Activated T-cell treated with anti-CD3 and anti-CD28 coated beads, Interleukin-2, amount 50 U/mL, for 24 hours (primary cell): Measurements from ENCODE around the gene APLP2.

Experiments used
- DNase-seq: peaks from one replicate; pipeline ENCODE4 v3.0.0-alpha.2; 2020
- H3K27ac Mint-ChIP-seq: 2 replicates; pipeline ENCODE4 v1.8.0; 2020; ENCODE audit warnings: mild to moderate bottlenecking, mixed read lengths
- H3K27me3 Mint-ChIP-seq: 2 replicates; pipeline ENCODE4 v1.8.0; 2020; ENCODE audit warnings: mixed read lengths
- H3K36me3 Mint-ChIP-seq: 2 replicates; pipeline ENCODE4 v1.8.0; 2020; ENCODE audit warnings: low read depth, mixed read lengths
- H3K4me1 Mint-ChIP-seq: 2 replicates; pipeline ENCODE4 v1.8.0; 2020; ENCODE audit warnings: low read depth, mixed read lengths
- H3K4me3 Mint-ChIP-seq: 2 replicates; pipeline ENCODE4 v1.8.0; 2020; ENCODE audit warnings: mild to moderate bottlenecking, moderate library complexity, mixed read lengths
- H3K9me3 Mint-ChIP-seq: 2 replicates; pipeline ENCODE4 v1.8.0; 2020; ENCODE audit warnings: mixed read lengths

APLP2 gene

DNA sequence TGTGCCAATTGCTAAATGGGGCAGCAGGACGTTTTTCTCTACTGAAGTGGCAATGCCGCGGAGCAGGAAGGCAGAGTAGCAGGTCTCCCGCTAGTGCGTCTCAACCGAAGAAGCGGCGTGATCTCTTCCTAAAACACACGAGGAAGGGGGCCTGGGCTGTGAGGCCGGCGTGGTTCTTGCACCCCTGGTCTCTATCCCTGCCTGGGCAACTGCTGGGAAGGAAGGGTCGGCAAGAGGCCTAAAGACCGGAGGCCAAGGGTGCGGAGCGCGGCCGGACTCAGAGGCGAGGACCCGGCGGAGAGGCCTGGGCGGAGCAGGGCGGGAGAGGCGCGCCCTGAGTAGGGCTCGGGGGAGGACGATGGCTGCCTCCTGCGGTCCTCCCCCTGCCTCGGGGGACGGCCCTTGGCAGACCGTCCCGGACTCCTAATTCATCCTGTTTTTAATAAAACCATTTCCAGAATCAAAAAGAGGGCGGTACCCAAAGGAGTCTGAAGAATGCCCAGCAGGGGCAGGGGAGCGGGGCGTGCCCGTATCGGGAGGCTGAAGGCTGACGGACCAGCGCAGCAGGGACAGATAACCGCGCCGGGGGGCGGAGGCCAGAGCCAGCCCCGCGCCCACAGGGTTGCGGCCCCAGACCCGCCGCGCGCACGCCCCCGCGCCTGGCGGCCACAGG is 572 bp upstream of the APLP2 start:
- H3K36me3 Mint-ChIP-seq, result no peaks in the 10 kb centered on the region
- no peaks in the 10 kb centered on the region for H3K9me3 Mint-ChIP-seq
- peaks cover 7% of the 10 kb centered on the region for H3K27me3 Mint-ChIP-seq
- DNase-seq, result no peak
- peak overlapping the region; percentile 84 for H3K4me3 Mint-ChIP-seq
- H3K27ac Mint-ChIP-seq, result peak overlapping the region; percentile 94
- H3K4me1 Mint-ChIP-seq, result peaks cover 28% of the 10 kb centered on the region

DNA sequence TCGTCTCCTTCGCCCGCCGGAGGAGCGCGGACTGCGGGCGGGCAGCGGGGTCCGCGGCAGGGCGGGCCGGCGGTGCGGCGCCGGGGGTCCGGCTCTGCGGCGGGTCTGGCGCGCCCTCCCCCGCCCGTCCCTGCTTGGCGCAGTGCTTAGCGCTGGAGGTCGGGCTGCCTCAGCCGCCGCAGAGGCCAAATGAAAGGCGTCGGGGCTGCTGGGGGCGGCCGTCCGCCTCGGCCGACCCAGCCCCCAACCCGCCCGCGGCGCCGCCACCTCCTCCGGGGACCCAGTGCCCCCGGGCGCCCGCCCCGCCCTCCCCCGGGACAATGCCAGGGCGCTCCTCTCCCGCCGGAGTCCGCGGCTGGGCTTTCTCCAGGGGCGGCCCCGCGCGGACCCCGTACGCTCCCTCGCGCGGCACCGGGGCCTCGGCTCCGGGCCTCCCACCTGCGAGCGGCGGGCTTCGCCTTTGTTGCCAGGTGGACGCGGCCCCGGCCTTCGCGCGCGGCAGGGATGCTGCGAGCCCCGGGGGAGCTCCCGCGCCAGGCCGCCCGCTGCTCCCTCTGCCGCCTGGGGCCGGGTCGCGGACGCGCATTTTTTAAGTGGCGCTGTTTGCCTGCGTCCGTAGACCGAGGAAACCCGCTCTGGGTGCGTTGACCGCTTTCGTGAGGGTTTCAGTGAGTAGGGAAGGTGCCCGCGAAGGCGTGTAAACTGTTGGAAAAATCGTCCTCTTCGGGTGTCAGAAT is 583 bp downstream of the APLP2 start:
- Mint-ChIP-seq H3K27me3 (peaks cover 3% of the 10 kb centered on the region), H3K36me3 (no peaks in the 10 kb centered on the region), H3K9me3 (no peaks in the 10 kb centered on the region), H3K4me3 (peak overlapping the region; percentile 84), H3K27ac (peak overlapping the region; percentile 63), H3K4me1 (peaks cover 28% of the 10 kb centered on the region)
- peak; percentile 70 for DNase-seq

- peak overlapping the region; percentile 84 for H3K4me3 Mint-ChIP-seq
- H3K36me3 Mint-ChIP-seq, result no peaks in the 10 kb centered on the region
- H3K9me3 Mint-ChIP-seq, result no peaks in the 10 kb centered on the region
- DNase-seq, result no peak
- peak overlapping the region; percentile 63 for H3K27ac Mint-ChIP-seq
- peaks cover 30% of the 10 kb centered on the region for H3K4me1 Mint-ChIP-seq
- H3K27me3 Mint-ChIP-seq, result peaks cover 3% of the 10 kb centered on the region
These were observed 1.1 kb downstream of the APLP2 start for GRCh38 chr11:130070846-130071200.

DNA sequence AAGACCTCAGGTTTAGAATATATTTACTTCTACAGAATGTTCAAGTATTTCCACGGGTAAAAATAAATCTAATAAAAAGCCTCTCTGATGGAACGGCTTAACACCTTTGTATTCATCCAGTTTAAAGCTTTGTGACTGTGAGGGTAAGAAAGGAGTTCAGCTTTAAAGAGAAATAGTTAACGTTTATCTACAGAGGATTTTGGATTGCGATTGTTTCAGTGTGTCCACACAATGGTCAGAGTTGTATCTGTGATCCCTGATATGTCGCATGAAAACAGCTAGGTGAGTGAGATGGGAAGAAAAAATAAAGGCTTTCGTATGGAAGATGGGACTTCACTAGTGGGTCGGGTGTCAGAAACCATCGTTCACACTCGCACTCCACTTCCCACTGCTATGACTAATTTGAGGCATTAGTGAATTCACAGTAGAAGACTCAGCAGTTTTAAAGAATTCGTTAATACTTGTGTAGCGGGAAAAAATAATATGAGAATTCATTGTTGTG is 1.6 kb downstream of the APLP2 start:
- H3K4me1 Mint-ChIP-seq, result peaks cover 30% of the 10 kb centered on the region
- H3K27ac Mint-ChIP-seq, result peak overlapping the region; percentile 63

GRCh38 chr11:130074736-130075135 is 5.0 kb downstream of the APLP2 start:
- no peaks in the 10 kb centered on the region for H3K9me3 Mint-ChIP-seq

More for the DNA sequence above, 1.6 kb downstream of the APLP2 start:
- no peak for DNase-seq
- Mint-ChIP-seq H3K27me3 (peaks cover 3% of the 10 kb centered on the region), H3K4me3 (peak overlapping the region; percentile 84), H3K36me3 (no peaks in the 10 kb centered on the region), H3K9me3 (no peaks in the 10 kb centered on the region)

DNA sequence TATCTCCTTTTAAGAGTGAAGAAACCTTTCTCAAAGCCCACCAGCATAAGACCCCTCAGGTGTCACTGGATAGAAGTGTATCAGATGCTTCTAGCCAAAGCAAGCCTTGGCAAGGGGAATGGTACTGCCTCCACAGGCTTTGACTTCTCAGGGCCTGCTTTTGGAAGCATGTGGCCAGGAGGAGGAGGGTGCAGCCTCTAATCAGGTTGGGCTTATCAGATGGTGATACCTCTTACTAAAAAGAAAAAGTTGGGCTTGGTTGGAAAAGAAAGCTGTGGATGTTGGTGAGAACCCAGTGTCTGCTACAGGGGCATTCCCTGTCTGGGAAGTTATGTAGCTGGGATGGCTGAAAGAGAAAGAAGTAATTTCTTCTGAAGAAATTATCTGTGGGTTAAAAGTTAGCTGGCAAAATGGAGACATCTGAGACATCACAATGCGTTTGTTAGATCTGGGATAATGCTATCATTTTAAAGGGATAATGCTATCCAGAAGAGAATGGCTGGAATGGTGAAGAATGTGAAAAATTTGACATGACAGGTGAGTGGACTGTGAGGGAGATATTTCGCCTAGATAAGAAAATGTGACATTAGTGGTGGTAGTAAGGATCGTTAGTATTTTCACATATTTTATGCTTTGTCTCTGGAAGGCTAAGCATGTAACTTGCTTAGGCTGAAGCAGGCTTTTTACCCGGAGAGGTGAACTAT is 7.2 kb downstream of the APLP2 start:
- Mint-ChIP-seq H3K27me3 (peaks cover 3% of the 10 kb centered on the region), H3K36me3 (no peaks in the 10 kb centered on the region), H3K4me3 (no peak overlapping the region), H3K9me3 (no peaks in the 10 kb centered on the region), H3K27ac (no peak overlapping the region), H3K4me1 (peaks cover 22% of the 10 kb centered on the region)
- DNase-seq, result no peak

More at GRCh38 chr11:130074736-130075135, 5.0 kb downstream of the APLP2 start:
- H3K27ac Mint-ChIP-seq, result no peak overlapping the region
- H3K27me3 Mint-ChIP-seq, result peaks cover 3% of the 10 kb centered on the region
- peaks cover 34% of the 10 kb centered on the region for H3K4me1 Mint-ChIP-seq
- no peaks in the 10 kb centered on the region for H3K36me3 Mint-ChIP-seq
- no peak for DNase-seq
- H3K4me3 Mint-ChIP-seq, result no peak overlapping the region

DNA sequence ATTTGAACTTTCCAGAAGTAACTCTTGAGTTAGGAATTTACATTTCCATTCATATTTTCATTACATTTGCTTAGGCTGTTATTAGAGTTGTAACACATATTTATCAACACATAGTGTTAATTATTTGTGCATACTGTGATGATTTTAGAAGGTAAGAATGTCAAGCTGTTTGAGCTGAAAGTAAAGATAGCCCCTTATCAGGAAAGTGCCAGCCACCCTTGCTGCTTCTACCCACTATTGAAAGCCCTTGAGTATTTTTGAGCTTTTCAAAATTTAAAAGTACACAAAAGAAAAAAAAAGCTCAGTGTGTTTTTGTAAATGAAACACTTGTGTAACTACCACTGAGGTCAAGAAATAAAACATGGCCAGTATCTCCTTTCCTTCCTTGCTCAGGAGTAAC is 8.0 kb downstream of the APLP2 start:
- H3K36me3 Mint-ChIP-seq, result peaks cover 4% of the 10 kb centered on the region
- no peak for DNase-seq
- H3K27ac Mint-ChIP-seq, result no peak overlapping the region
- H3K4me1 Mint-ChIP-seq, result peaks cover 19% of the 10 kb centered on the region
- no peaks in the 10 kb centered on the region for H3K27me3 Mint-ChIP-seq
- H3K9me3 Mint-ChIP-seq, result no peaks in the 10 kb centered on the region
- no peak overlapping the region for H3K4me3 Mint-ChIP-seq

GRCh38 chr11:130078080-130078479 is 8.4 kb downstream of the APLP2 start:
- Mint-ChIP-seq H3K9me3 (no peaks in the 10 kb centered on the region), H3K27ac (no peak overlapping the region), H3K36me3 (peaks cover 5% of the 10 kb centered on the region), H3K4me1 (peaks cover 19% of the 10 kb centered on the region), H3K4me3 (no peak overlapping the region), H3K27me3 (no peaks in the 10 kb centered on the region)
- DNase-seq, result no peak

GRCh38 chr11:130085671-130086290 is 16.1 kb downstream of the APLP2 start:
- Mint-ChIP-seq H3K27ac (no peak overlapping the region), H3K4me3 (no peak overlapping the region), H3K27me3 (no peaks in the 10 kb centered on the region), H3K36me3 (peaks cover 5% of the 10 kb centered on the region), H3K9me3 (no peaks in the 10 kb centered on the region), H3K4me1 (peaks cover 16% of the 10 kb centered on the region)
- no peak for DNase-seq

DNA sequence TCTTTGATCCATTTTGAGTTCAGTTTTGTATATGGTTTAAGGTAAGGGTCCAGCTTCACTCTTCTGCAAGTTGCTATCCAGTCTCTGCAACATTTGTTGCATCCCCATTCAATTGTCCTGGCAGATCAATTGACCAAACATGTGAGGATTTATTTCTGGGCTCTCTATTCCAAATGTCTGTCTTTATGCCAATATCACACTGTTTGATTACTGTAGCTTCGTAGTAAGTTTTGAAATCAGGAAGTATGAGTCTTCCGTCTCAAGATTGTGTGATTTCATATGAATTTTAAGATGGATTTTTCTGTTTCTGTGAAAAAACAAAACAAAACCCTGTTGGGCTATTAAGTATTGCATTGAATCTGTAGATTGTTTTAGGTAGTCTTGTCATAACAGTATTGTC is 17.0 kb downstream of the APLP2 start:
- DNase-seq, result no peak
- peaks cover 5% of the 10 kb centered on the region for H3K36me3 Mint-ChIP-seq
- no peaks in the 10 kb centered on the region for H3K27me3 Mint-ChIP-seq
- no peaks in the 10 kb centered on the region for H3K9me3 Mint-ChIP-seq
- H3K4me3 Mint-ChIP-seq, result no peak overlapping the region
- H3K27ac Mint-ChIP-seq, result no peak overlapping the region
- peaks cover 15% of the 10 kb centered on the region for H3K4me1 Mint-ChIP-seq

GRCh38 chr11:130087294-130087926 is 17.7 kb downstream of the APLP2 start:
- no peak for DNase-seq
- Mint-ChIP-seq H3K36me3 (peaks cover 4% of the 10 kb centered on the region), H3K4me1 (peaks cover 15% of the 10 kb centered on the region), H3K27ac (no peak overlapping the region), H3K9me3 (no peaks in the 10 kb centered on the region), H3K27me3 (no peaks in the 10 kb centered on the region), H3K4me3 (no peak overlapping the region)

GRCh38 chr11:130088217-130088616 is 18.5 kb downstream of the APLP2 start:
- Mint-ChIP-seq H3K27ac (no peak overlapping the region), H3K9me3 (no peaks in the 10 kb centered on the region), H3K4me1 (peaks cover 15% of the 10 kb centered on the region), H3K4me3 (no peak overlapping the region), H3K36me3 (no peaks in the 10 kb centered on the region), H3K27me3 (no peaks in the 10 kb centered on the region)
- no peak for DNase-seq

DNA sequence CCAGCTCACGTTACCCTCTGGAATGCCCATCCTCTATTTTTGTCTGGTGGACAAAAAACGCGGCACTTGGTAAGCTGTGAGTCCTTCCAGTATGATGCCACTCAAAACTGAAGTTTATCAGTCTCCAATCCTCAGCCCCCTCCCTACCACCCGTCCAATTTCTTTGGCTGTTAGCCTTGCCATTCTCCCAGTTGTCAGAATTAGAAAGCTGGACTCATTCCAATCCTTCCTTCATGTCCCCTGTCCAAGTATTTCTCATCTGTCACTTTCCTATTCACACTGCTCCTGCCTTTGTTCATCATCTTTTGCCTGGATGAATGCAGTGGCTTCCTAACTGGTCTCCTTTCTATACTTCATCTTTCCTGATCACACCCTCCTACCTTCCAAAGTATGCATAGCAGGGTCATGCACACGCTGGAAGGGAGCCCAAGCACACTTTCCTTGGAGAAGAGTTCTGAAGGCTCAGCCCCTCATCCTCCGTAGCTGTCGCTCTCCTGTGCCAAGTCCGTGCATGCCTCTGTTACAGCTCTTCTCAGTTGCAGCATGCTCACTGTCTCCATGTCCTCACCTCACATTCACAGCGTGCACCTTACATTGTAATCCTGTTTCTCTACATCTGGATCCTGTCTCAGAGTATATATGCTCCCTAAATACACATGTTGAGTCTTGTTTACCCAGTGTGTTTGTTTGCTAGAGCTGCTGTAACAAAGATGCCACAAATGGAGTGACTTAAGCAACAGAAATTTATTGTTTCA is 19.4 kb downstream of the APLP2 start:
- peaks cover 15% of the 10 kb centered on the region for H3K4me1 Mint-ChIP-seq
- no peaks in the 10 kb centered on the region for H3K27me3 Mint-ChIP-seq
- DNase-seq, result no peak

More for the DNA sequence above, 19.4 kb downstream of the APLP2 start:
- Mint-ChIP-seq H3K36me3 (no peaks in the 10 kb centered on the region), H3K4me3 (no peak overlapping the region), H3K27ac (no peak overlapping the region), H3K9me3 (no peaks in the 10 kb centered on the region)
